NT2/D1 (cell line): ENCODE measurements around the gene GMPR2.

ENCODE experiments used
- SUZ12 ChIP-seq: IDR thresholded peaks from 2 replicates; pipeline ENCODE4 v1.6.1; 2011; ENCODE audit not compliant: insufficient read length, insufficient read depth; ENCODE audit errors: extremely low read depth
- YY1 ChIP-seq: IDR thresholded peaks from 2 replicates; pipeline ENCODE4 v1.6.1; 2011; ENCODE audit not compliant: insufficient read length, insufficient read depth
- ZNF274 ChIP-seq: IDR thresholded peaks from 2 replicates; pipeline ENCODE4 v1.6.1; 2011; ENCODE audit warnings: mild to moderate bottlenecking, low read depth, low read length

- TF ChIP-seq SUZ12 (no peak), ZNF274 (no peak), YY1 (no peak)
Observed at GRCh38 chr14:24238123-24238522, 5.4 kb downstream of the GMPR2 start.
